Left renal pelvis (tissue), 4 donors: ENCODE measurements around the gene MAMDC4. TPM values are rescaled to one million over a fixed set of nuclear protein-coding genes. Genes with fewer than 3 reads are reported as not detected.
A peak's percentile ranks its signal among the peaks of the same experiment; 100 is the strongest.
"Not testable (repeated sequence)": the region's sequence is repeated elsewhere in the genome, so short reads cannot be mapped to it uniquely, and the experiment has no call there.

ENCODE experiments used
- DNase-seq, 4 donors: peaks; one replicate each; pipeline ENCODE4 v3.0.0-alpha.2; 2013; ENCODE audit warnings: low read depth in 4 of 4, low spot score in 3 of 4
- polyA plus RNA-seq, 4 donors: library from polyadenylated mRNA; unstranded; fragments of 120-200 nt; gene quantifications; one replicate each; pipeline ENCODE4 v1.2.1, GENCODE V29; 2013; ENCODE audit not compliant: insufficient read length in 4 of 4

The MAMDC4 gene
- polyA plus RNA-seq, 4 donors = 4.7 to 11.6 (median 6.3) TPM

GRCh38 chr9:136837856-136838277 lies 14.3 kb upstream of the MAMDC4 start:
- not testable (repeated sequence) for DNase-seq

DNA sequence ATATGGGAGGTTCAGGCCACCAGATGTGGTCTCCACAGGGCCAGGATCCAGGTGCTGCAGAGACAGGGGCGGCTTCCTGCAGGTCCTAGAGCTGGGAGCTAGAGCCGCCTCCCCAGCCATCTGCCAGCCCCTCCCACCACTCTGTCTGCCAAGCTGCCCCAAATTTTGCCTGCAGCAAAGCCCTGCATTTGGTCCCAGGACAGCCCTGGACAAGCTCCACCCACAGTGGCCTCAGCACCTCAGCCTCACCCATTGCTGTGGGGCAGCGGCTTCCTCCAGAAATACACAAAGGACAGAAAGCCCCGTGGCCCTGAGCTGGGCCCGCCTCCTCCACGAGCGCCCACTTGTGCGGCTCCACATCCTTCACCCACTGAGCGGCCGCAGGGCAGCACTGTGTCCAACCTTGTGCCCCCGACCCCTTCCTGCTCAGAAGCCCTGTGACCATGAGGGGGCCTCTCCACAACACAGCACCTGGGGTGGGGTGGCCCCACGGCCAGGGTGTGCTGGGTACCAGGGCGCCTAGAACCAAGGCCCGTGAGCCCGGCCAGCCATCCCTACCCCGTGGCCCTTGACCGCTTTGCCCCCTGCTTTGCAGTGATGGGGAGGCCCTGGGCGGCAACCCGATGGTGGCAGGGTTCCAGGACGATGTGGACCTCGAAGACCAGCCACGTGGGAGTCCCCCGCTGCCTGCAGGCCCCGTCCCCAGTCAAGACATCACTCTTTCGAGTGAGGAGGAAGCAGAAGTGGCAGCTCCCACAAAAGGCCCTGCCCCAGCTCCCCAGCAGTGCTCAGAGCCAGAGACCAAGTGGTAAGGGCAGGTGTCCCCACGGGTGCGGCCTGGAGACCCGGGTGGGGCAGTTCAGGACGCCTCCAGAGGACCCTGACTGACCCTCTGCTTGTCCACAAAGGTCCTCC lies 13.6 kb upstream of the MAMDC4 start:
- DNase-seq = no peak

DNA sequence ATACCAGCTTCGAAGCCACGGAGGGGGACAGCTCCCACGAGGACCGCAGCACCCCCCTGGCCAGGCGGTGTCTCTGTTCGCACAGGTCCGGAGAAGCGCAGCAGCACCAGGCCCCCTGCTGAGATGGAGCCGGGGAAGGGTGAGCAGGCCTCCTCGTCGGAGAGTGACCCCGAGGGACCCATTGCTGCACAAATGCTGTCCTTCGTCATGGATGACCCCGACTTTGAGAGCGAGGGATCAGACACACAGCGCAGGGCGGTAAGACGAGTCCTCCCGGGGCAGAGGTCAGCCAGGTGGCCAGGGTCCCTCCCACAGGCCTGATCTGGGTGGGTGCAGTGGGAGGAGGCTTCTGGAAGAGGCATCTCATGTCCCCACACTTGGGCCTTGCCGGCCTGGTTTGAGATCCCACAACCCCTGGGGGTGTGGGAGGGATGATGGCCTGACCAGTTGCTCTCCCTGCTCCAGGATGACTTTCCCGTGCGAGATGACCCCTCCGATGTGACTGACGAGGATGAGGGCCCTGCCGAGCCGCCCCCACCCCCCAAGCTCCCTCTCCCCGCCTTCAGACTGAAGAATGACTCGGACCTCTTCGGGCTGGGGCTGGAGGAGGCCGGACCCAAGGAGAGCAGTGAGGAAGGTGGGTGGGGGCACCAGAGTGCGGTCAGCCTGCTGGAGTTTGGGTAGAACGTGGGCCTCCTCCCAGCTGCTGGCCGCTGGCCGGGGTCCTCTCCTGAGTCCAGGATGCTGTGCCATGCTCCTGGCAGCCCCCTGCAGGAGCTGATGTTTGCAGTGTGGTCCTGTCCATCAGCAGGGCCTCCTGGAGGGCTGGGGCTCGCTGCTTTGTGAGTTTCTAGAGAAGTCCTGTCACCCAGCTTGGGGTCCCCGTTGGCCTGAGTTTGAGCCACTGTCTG lies 12.7 kb upstream of the MAMDC4 start:
- no peak for DNase-seq

DNA sequence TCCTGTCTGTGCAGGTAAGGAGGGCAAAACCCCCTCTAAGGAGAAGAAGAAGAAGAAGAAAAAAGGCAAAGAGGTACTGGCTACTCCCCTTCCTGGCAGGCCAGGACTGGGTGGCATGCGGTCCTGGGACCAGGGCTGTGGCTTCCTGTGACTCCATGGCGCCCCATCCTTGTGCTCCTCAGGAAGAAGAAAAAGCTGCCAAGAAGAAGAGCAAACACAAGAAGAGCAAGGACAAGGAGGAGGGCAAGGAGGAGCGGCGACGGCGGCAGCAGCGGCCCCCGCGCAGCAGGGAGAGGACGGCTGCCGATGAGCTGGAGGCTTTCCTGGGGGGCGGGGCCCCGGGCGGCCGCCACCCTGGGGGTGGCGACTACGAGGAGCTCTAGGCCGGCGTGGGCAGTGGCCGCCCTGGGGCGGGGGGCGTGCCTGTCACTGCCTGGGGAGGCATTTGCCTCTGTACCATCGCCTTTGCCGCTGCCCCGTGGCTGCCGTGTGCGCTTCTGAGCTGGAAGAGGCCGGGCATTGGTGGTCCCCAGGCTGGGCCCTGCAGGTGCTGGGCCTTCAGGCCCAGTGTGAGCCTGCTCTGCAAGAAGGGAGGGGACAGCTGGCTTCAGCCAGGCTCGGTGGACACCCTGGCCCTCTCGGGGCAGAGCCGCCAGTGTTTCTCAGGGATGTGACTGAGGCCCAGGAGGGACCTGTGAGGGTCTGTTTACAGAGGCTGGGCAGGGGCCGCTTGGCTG lies 11.8 kb upstream of the MAMDC4 start:
- DNase-seq = no peak

DNA sequence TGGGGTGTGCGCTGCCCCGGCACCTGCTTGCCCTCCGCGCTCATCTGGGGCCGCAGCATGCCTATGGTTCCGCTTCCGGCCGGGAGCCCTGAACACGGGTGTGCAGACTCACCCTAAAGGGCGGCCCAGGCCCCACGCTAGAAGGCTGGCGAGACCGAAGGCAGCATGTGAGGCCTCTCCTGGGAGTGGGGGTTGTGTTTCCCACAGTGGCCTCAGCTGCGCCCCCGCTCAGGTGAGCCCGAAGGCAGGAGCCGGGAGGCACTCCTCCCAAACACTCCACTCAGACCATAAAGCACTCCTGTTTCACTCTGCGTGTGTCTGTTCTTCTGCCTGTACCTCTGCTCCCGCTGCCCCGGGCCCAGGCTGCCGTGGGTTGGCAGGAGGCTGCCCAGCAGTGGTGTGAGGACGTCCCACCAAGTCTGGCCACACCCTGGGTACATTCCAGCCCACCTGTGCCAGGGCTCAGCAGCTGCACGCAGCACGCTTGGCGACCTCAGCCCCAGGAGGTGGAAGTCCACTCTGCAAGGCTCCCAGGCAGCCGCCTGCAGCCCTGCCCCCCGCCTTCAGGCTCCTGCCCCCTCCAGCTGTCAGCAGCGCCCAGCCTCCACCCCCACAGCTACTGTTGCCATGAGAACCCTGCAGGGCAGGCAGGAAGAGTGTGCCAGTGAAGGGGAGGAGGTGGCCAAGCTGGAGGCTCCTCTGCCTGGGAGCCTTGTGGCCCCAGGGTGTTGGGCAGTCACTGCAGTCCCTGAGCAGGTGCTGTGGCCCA lies 11.1 kb upstream of the MAMDC4 start:
- DNase-seq = no peak

GRCh38 chr9:136841646-136842379 lies 10.3 kb upstream of the MAMDC4 start:
- not testable (repeated sequence) for DNase-seq

GRCh38 chr9:136842380-136842948 lies 9.7 kb upstream of the MAMDC4 start, which contains the start of gene AJM1:
TSS of gene AJM1 (plus strand) at chr9:136842478. CDS start at chr9:136844415, 1,937 bp downstream.
- DNase-seq = not testable (repeated sequence)

GRCh38 chr9:136843159-136843800 lies 8.9 kb upstream of the MAMDC4 start:
- not testable (repeated sequence) for DNase-seq

- not testable (repeated sequence) for DNase-seq
Observed at GRCh38 chr9:136843801-136844740, 8.1 kb upstream of the MAMDC4 start.

- DNase-seq = no peak
Observed at GRCh38 chr9:136844761-136845464, 7.2 kb upstream of the MAMDC4 start.

GRCh38 chr9:136845465-136846260 lies 6.5 kb upstream of the MAMDC4 start:
- DNase-seq = no peak

DNA sequence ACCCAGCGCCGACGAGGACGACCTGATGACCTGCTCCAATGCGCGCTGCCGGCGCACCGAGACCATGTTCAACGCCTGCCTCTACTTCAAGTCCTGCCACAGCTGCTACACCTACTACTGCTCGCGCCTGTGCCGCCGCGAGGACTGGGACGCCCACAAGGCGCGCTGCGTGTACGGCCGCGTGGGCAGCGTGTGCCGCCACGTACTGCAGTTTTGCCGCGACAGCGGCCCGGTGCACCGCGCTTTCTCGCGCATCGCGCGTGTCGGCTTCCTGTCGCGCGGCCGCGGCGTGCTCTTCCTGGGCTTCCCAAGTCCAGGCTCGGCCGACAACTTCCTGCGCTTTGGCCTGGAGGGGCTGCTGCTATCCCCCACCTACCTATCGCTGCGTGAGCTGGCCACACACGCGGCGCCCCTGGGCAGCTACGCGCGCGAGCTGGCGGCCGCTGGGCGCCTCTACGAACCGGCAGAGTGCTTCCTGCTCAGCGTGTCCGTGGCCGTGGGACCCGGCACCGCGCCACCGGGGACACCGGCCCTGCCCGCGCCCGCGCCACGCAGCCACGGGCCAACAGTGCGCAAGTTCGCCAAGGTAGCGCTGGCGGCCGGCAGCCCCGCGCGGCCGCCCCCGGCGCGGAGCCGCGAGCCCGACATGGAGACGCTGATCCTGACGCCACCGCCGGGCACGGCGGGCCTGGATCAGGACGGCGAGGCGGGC lies 5.6 kb upstream of the MAMDC4 start:
- no peak for DNase-seq

- DNase-seq = no peak
Observed at GRCh38 chr9:136847088-136847825, 4.9 kb upstream of the MAMDC4 start.

DNA sequence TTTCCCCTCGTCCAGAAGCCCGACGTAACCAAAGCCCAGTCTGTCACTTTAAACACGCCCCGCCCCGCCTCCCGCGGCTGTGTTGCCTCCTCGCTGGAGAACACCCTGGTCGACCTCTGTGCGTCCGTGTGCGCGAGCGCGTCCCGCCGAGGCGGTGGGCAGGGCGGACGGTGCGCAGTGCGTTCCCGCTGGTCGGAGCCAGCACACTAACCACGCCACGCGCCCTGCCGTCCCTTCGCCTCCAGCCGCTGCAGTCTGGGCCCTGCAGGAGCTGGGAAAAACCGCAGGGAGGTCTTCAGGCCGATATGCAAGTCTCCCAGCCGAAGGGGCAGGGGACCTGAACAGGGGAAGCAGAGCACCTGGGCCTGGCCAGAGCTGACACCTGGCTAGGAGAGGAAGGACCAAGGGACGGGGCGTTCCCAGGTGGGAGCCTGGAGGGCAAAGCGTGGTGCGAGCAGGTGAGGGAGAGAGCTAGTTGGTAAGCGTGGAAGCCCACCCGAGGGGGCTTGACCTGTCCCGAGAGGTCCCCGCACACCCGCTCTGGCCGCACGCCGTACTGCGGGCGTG lies 4.2 kb upstream of the MAMDC4 start:
- peak in 1 of 4 donors; percentile 35 for DNase-seq
